ENCODE measurements around the gene HYOU1.

Gene HYOU1

GRCh38 chr11:119055901-119056300 lies 1.1 kb downstream of the HYOU1 start:
- Histone ChIP-seq H2AFZ (ENCODE audit: low read length) (peak overlapping the region; percentile 96), H2BK120ac (ENCODE audit: low read depth, low read length) (no peak overlapping the region), H3K4me3 (ENCODE audit: low read length in 2 of 2) (peak overlapping the region; percentile 79 to 96), H3K27me3 (ENCODE audit: control insufficient read depth in 3 of 3, insufficient read depth in 3 of 3, low read depth in 1 of 3, low read length in 3 of 3) (no peaks in the 10 kb centered on the region), H3K27ac (replicated peaks; ENCODE audit: low read length) (no peak overlapping the region), H3K9ac (ENCODE audit: low read depth, low read length, poor library complexity) (no peak overlapping the region), H3K9me3 (replicated peaks in 1 of 2; ENCODE audit: control insufficient read depth in 2 of 2, insufficient read depth in 1 of 2, low read depth in 1 of 2, low read length in 2 of 2) (no peaks in the 10 kb centered on the region), H4K8ac (ENCODE audit: low read depth, low read length) (no peak overlapping the region), H4K91ac (ENCODE audit: low read depth, low read length, poor library complexity) (no peak overlapping the region), H3K36me3 (replicated peaks in 1 of 2; ENCODE audit: control insufficient read depth in 2 of 2, insufficient read depth in 2 of 2, low read length in 2 of 2) (peaks cover 41 to 48% of the 10 kb centered on the region in 2 donors), H2AK5ac (ENCODE audit: low read depth, low read length) (no peak overlapping the region), H3K14ac (ENCODE audit: low read length) (no peak overlapping the region), H3K4ac (ENCODE audit: low read length) (no peak overlapping the region), H3K23ac (ENCODE audit: low read depth, low read length, poor library complexity) (no peak overlapping the region), H3K18ac (ENCODE audit: low read length) (no peak overlapping the region), H2BK5ac (ENCODE audit: low read length) (no peak overlapping the region), H2BK12ac (ENCODE audit: low read length) (no peak overlapping the region), H3K79me1 (ENCODE audit: low read depth, low read length) (peaks cover 27% of the 10 kb centered on the region), H2BK15ac (ENCODE audit: low read length) (no peak overlapping the region), H3K4me1 (ENCODE audit: control insufficient read depth in 2 of 2, insufficient read depth in 1 of 2, low read depth in 1 of 2, low read length in 2 of 2) (peaks cover 5% of the 10 kb centered on the region in 2 donors), H3K4me2 (ENCODE audit: insufficient read depth, low read length, poor library complexity, severe bottlenecking) (peak overlapping the region; percentile 75)
- DNase-seq (ENCODE audit: low spot score) = no peak
- WGBS, 2 donors (ENCODE audit: extremely low coverage in 2 of 2, insufficient read length in 2 of 2, insufficient replicate concordance in 1 of 2) = no CpG with 5 or more reads among the region's 6 CpGs

GRCh38 chr11:119054418-119054817 lies 2.6 kb downstream of the HYOU1 start:
- H3K9ac ChIP-seq (ENCODE audit: low read depth, low read length, poor library complexity) = no peak overlapping the region
- peak overlapping the region; percentile 49 for H3K23ac ChIP-seq (ENCODE audit: low read depth, low read length, poor library complexity)
- peaks cover 49 to 62% of the 10 kb centered on the region in 2 donors for H3K36me3 ChIP-seq (replicated peaks in 1 of 2; ENCODE audit: control insufficient read depth in 2 of 2, insufficient read depth in 2 of 2, low read length in 2 of 2)
- H3K27me3 ChIP-seq (ENCODE audit: control insufficient read depth in 3 of 3, insufficient read depth in 3 of 3, low read depth in 1 of 3, low read length in 3 of 3) = no peaks in the 10 kb centered on the region
- H3K18ac ChIP-seq (ENCODE audit: low read length) = no peak overlapping the region
- no peaks in the 10 kb centered on the region for H3K9me3 ChIP-seq (replicated peaks in 1 of 2; ENCODE audit: control insufficient read depth in 2 of 2, insufficient read depth in 1 of 2, low read depth in 1 of 2, low read length in 2 of 2)
- H2AK5ac ChIP-seq (ENCODE audit: low read depth, low read length) = no peak overlapping the region
- H3K4me3 ChIP-seq (ENCODE audit: low read length in 2 of 2) = peak overlapping the region in 1 of 2 donors; percentile 79
- no peak overlapping the region for H3K27ac ChIP-seq (replicated peaks; ENCODE audit: low read length)
- no peak overlapping the region for H2AFZ ChIP-seq (ENCODE audit: low read length)
- no peak overlapping the region for H2BK15ac ChIP-seq (ENCODE audit: low read length)
- H2BK5ac ChIP-seq (ENCODE audit: low read length) = peak overlapping the region; percentile 30
- H3K14ac ChIP-seq (ENCODE audit: low read length) = no peak overlapping the region
- WGBS, 2 donors (ENCODE audit: extremely low coverage in 2 of 2, insufficient read length in 2 of 2, insufficient replicate concordance in 1 of 2) = no CpG with 5 or more reads among the region's 10 CpGs
- peaks cover 27% of the 10 kb centered on the region for H3K79me1 ChIP-seq (ENCODE audit: low read depth, low read length)
- H2BK120ac ChIP-seq (ENCODE audit: low read depth, low read length) = no peak overlapping the region
- no peak overlapping the region for H2BK12ac ChIP-seq (ENCODE audit: low read length)
- H4K91ac ChIP-seq (ENCODE audit: low read depth, low read length, poor library complexity) = no peak overlapping the region
- H3K4ac ChIP-seq (ENCODE audit: low read length) = no peak overlapping the region
- no peak for DNase-seq (ENCODE audit: low spot score)
- H3K4me2 ChIP-seq (ENCODE audit: insufficient read depth, low read length, poor library complexity, severe bottlenecking) = no peak overlapping the region
- H4K8ac ChIP-seq (ENCODE audit: low read depth, low read length) = no peak overlapping the region
- H3K4me1 ChIP-seq (ENCODE audit: control insufficient read depth in 2 of 2, insufficient read depth in 1 of 2, low read depth in 1 of 2, low read length in 2 of 2) = peaks cover 5% of the 10 kb centered on the region in 2 donors

DNA sequence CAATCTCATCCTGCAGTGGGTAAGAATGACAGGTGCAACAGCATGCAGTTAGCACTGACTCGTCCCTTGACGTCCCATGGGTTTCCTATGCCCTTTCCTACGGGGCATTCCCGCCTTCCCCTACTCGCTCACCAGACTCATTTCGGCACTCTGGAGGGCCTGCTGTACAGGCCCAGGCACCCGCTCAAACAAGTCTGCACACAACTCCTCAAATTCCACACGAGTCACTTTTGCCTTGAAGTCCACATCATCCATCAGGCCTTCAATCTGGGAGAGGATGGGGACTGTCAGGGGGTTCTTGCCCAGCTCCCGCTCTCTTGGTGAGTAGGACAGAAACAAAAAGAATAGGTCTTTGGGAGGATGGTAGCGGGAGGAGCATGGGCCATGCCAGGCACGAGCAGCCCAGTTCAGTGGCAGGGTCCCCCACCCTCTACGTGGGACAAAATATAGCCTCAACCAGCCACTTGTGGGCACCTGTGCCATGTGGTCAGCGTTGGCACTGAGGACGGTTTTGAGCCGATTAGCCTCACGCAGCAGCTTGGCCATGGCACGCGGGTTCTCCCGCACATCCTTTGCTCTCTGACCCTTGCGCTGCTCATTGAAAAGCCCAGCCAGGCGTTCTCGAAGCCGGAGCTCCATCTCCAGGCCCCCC lies 4.7 kb downstream of the HYOU1 start:
- H3K23ac ChIP-seq (ENCODE audit: low read depth, low read length, poor library complexity) = no peak overlapping the region
- no peaks in the 10 kb centered on the region for H3K9me3 ChIP-seq (replicated peaks in 1 of 2; ENCODE audit: control insufficient read depth in 2 of 2, insufficient read depth in 1 of 2, low read depth in 1 of 2, low read length in 2 of 2)
- H2BK120ac ChIP-seq (ENCODE audit: low read depth, low read length) = no peak overlapping the region
- no peak overlapping the region for H2AK5ac ChIP-seq (ENCODE audit: low read depth, low read length)
- H3K79me1 ChIP-seq (ENCODE audit: low read depth, low read length) = peaks cover 30% of the 10 kb centered on the region
- H3K4me1 ChIP-seq (ENCODE audit: control insufficient read depth in 2 of 2, insufficient read depth in 1 of 2, low read depth in 1 of 2, low read length in 2 of 2) = peaks cover 2 to 5% of the 10 kb centered on the region in 2 donors
- peak overlapping the region in 1 of 2 donors; percentile 26 for H3K4me3 ChIP-seq (ENCODE audit: low read length in 2 of 2)
- WGBS, 2 donors (ENCODE audit: extremely low coverage in 2 of 2, insufficient read length in 2 of 2, insufficient replicate concordance in 1 of 2) = no CpG with 5 or more reads among the region's 23 CpGs
- H3K36me3 ChIP-seq (replicated peaks in 1 of 2; ENCODE audit: control insufficient read depth in 2 of 2, insufficient read depth in 2 of 2, low read length in 2 of 2) = peaks cover 70 to 84% of the 10 kb centered on the region in 2 donors
- H3K27me3 ChIP-seq (ENCODE audit: control insufficient read depth in 3 of 3, insufficient read depth in 3 of 3, low read depth in 1 of 3, low read length in 3 of 3) = no peaks in the 10 kb centered on the region
- no peak overlapping the region for H3K4ac ChIP-seq (ENCODE audit: low read length)
- no peak overlapping the region for H2BK5ac ChIP-seq (ENCODE audit: low read length)
- H2AFZ ChIP-seq (ENCODE audit: low read length) = no peak overlapping the region
- no peak overlapping the region for H3K4me2 ChIP-seq (ENCODE audit: insufficient read depth, low read length, poor library complexity, severe bottlenecking)
- H4K91ac ChIP-seq (ENCODE audit: low read depth, low read length, poor library complexity) = no peak overlapping the region
- no peak overlapping the region for H3K14ac ChIP-seq (ENCODE audit: low read length)
- no peak overlapping the region for H2BK15ac ChIP-seq (ENCODE audit: low read length)
- peak overlapping the region; percentile 26 for H4K8ac ChIP-seq (ENCODE audit: low read depth, low read length)
- H3K27ac ChIP-seq (replicated peaks; ENCODE audit: low read length) = no peak overlapping the region
- no peak overlapping the region for H2BK12ac ChIP-seq (ENCODE audit: low read length)
- peak overlapping the region; percentile 27 for H3K9ac ChIP-seq (ENCODE audit: low read depth, low read length, poor library complexity)
- DNase-seq (ENCODE audit: low spot score) = no peak
- H3K18ac ChIP-seq (ENCODE audit: low read length) = no peak overlapping the region

- Histone ChIP-seq H2BK120ac (ENCODE audit: low read depth, low read length) (no peak overlapping the region), H4K91ac (ENCODE audit: low read depth, low read length, poor library complexity) (no peak overlapping the region), H3K4ac (ENCODE audit: low read length) (no peak overlapping the region), H2AFZ (ENCODE audit: low read length) (no peak overlapping the region), H3K79me1 (ENCODE audit: low read depth, low read length) (peaks cover 27% of the 10 kb centered on the region), H3K9me3 (replicated peaks in 1 of 2; ENCODE audit: control insufficient read depth in 2 of 2, insufficient read depth in 1 of 2, low read depth in 1 of 2, low read length in 2 of 2) (no peaks in the 10 kb centered on the region), H3K14ac (ENCODE audit: low read length) (no peak overlapping the region), H3K27me3 (ENCODE audit: control insufficient read depth in 3 of 3, insufficient read depth in 3 of 3, low read depth in 1 of 3, low read length in 3 of 3) (no peaks in the 10 kb centered on the region), H2BK12ac (ENCODE audit: low read length) (no peak overlapping the region), H4K8ac (ENCODE audit: low read depth, low read length) (peak overlapping the region; percentile 26), H2BK5ac (ENCODE audit: low read length) (no peak overlapping the region), H3K27ac (replicated peaks; ENCODE audit: low read length) (no peak overlapping the region), H2BK15ac (ENCODE audit: low read length) (no peak overlapping the region), H3K23ac (ENCODE audit: low read depth, low read length, poor library complexity) (peak overlapping the region; percentile 26), H3K4me2 (ENCODE audit: insufficient read depth, low read length, poor library complexity, severe bottlenecking) (no peak overlapping the region), H3K36me3 (replicated peaks in 1 of 2; ENCODE audit: control insufficient read depth in 2 of 2, insufficient read depth in 2 of 2, low read length in 2 of 2) (peaks cover 74 to 91% of the 10 kb centered on the region in 2 donors), H3K4me3 (ENCODE audit: low read length in 2 of 2) (peak overlapping the region in 1 of 2 donors; percentile 26), H2AK5ac (ENCODE audit: low read depth, low read length) (no peak overlapping the region), H3K18ac (ENCODE audit: low read length) (no peak overlapping the region), H3K4me1 (ENCODE audit: control insufficient read depth in 2 of 2, insufficient read depth in 1 of 2, low read depth in 1 of 2, low read length in 2 of 2) (peaks cover 2 to 5% of the 10 kb centered on the region in 2 donors), H3K9ac (ENCODE audit: low read depth, low read length, poor library complexity) (no peak overlapping the region)
- no peak for DNase-seq (ENCODE audit: low spot score)
- no CpG with 5 or more reads among the region's 17 CpGs for WGBS, 2 donors (ENCODE audit: extremely low coverage in 2 of 2, insufficient read length in 2 of 2, insufficient replicate concordance in 1 of 2)
Observed at GRCh38 chr11:119051440-119052162, 5.4 kb downstream of the HYOU1 start.

All from neuronal stem cell (in vitro differentiated cells).